Measurements from ENCODE around the gene ADGRG7.
"Not testable (repeated sequence)": the region's sequence is repeated elsewhere in the genome, so short reads cannot be mapped to it uniquely, and the experiment has no call there.

The ADGRG7 gene

GRCh38 chr3:100650651-100651619, 41.5 kb downstream of the ADGRG7 start:
- no peak for DNase-seq (ENCODE audit: low spot score)
- H2BK5ac ChIP-seq (ENCODE audit: low read length) = no peak overlapping the region
- no peak overlapping the region for H3K4ac ChIP-seq (ENCODE audit: low read length)
- no peak overlapping the region for H3K14ac ChIP-seq (ENCODE audit: low read length)
- no peak overlapping the region for H2AK5ac ChIP-seq (ENCODE audit: low read depth, low read length)
- WGBS, 2 donors (ENCODE audit: extremely low coverage in 2 of 2, insufficient read length in 2 of 2, insufficient replicate concordance in 1 of 2) = no CpG with 5 or more reads among the region's 4 CpGs
- no peak overlapping the region for H3K27ac ChIP-seq (replicated peaks; ENCODE audit: low read length)
- H3K4me3 ChIP-seq (ENCODE audit: low read length in 2 of 2) = no peak overlapping the region
- no peak overlapping the region for H3K18ac ChIP-seq (ENCODE audit: low read length)
- H3K9ac ChIP-seq (ENCODE audit: low read depth, low read length, poor library complexity) = no peak overlapping the region
- no peak overlapping the region for H2BK15ac ChIP-seq (ENCODE audit: low read length)
- no peaks in the 10 kb centered on the region for H3K27me3 ChIP-seq (ENCODE audit: control insufficient read depth in 3 of 3, insufficient read depth in 3 of 3, low read depth in 1 of 3, low read length in 3 of 3)
- H2AFZ ChIP-seq (ENCODE audit: low read length) = no peak overlapping the region
- no peak overlapping the region for H4K91ac ChIP-seq (ENCODE audit: low read depth, low read length, poor library complexity)
- H2BK12ac ChIP-seq (ENCODE audit: low read length) = no peak overlapping the region
- no peak overlapping the region for H3K23ac ChIP-seq (ENCODE audit: low read depth, low read length, poor library complexity)
- no peak overlapping the region for H2BK120ac ChIP-seq (ENCODE audit: low read depth, low read length)
- no peaks in the 10 kb centered on the region for H3K36me3 ChIP-seq (replicated peaks in 1 of 2; ENCODE audit: control insufficient read depth in 2 of 2, insufficient read depth in 2 of 2, low read length in 2 of 2)
- peaks cover 0 to 3% of the 10 kb centered on the region in 2 donors for H3K4me1 ChIP-seq (ENCODE audit: control insufficient read depth in 2 of 2, insufficient read depth in 1 of 2, low read depth in 1 of 2, low read length in 2 of 2)
- H3K9me3 ChIP-seq (replicated peaks in 1 of 2; ENCODE audit: control insufficient read depth in 2 of 2, insufficient read depth in 1 of 2, low read depth in 1 of 2, low read length in 2 of 2) = no peaks in the 10 kb centered on the region
- H3K79me1 ChIP-seq (ENCODE audit: low read depth, low read length) = no peaks in the 10 kb centered on the region
- no peak overlapping the region for H4K8ac ChIP-seq (ENCODE audit: low read depth, low read length)
- no peak overlapping the region for H3K4me2 ChIP-seq (ENCODE audit: insufficient read depth, low read length, poor library complexity, severe bottlenecking)

- Histone ChIP-seq H2BK120ac (ENCODE audit: low read depth, low read length) (no peak overlapping the region), H3K36me3 (replicated peaks in 1 of 2; ENCODE audit: control insufficient read depth in 2 of 2, insufficient read depth in 2 of 2, low read length in 2 of 2) (no peaks in the 10 kb centered on the region), H2AFZ (ENCODE audit: low read length) (peak overlapping the region; percentile 54), H3K9ac (ENCODE audit: low read depth, low read length, poor library complexity) (no peak overlapping the region), H4K91ac (ENCODE audit: low read depth, low read length, poor library complexity) (no peak overlapping the region), H3K79me1 (ENCODE audit: low read depth, low read length) (no peaks in the 10 kb centered on the region), H2BK5ac (ENCODE audit: low read length) (no peak overlapping the region), H2BK15ac (ENCODE audit: low read length) (no peak overlapping the region), H3K18ac (ENCODE audit: low read length) (no peak overlapping the region), H4K8ac (ENCODE audit: low read depth, low read length) (no peak overlapping the region), H3K27me3 (ENCODE audit: control insufficient read depth in 3 of 3, insufficient read depth in 3 of 3, low read depth in 1 of 3, low read length in 3 of 3) (no peaks in the 10 kb centered on the region), H3K4me3 (ENCODE audit: low read length in 2 of 2) (no peak overlapping the region), H3K23ac (ENCODE audit: low read depth, low read length, poor library complexity) (no peak overlapping the region), H3K4me1 (ENCODE audit: control insufficient read depth in 2 of 2, insufficient read depth in 1 of 2, low read depth in 1 of 2, low read length in 2 of 2) (peaks cover 0 to 3% of the 10 kb centered on the region in 2 donors), H3K14ac (ENCODE audit: low read length) (no peak overlapping the region), H3K27ac (replicated peaks; ENCODE audit: low read length) (peak overlapping the region; percentile 37), H3K9me3 (replicated peaks in 1 of 2; ENCODE audit: control insufficient read depth in 2 of 2, insufficient read depth in 1 of 2, low read depth in 1 of 2, low read length in 2 of 2) (no peaks in the 10 kb centered on the region), H2BK12ac (ENCODE audit: low read length) (no peak overlapping the region), H3K4me2 (ENCODE audit: insufficient read depth, low read length, poor library complexity, severe bottlenecking) (no peak overlapping the region), H2AK5ac (ENCODE audit: low read depth, low read length) (no peak overlapping the region), H3K4ac (ENCODE audit: low read length) (no peak overlapping the region)
- DNase-seq (ENCODE audit: low spot score) = peak; percentile 24
- WGBS, 2 donors (ENCODE audit: extremely low coverage in 2 of 2, insufficient read length in 2 of 2, insufficient replicate concordance in 1 of 2) = no CpG with 5 or more reads among the region's 13 CpGs
Measured at GRCh38 chr3:100653604-100654294, 44.3 kb downstream of the ADGRG7 start.

GRCh38 chr3:100656945-100657344, 47.5 kb downstream of the ADGRG7 start:
- no peak overlapping the region for H3K4me3 ChIP-seq (ENCODE audit: low read length in 2 of 2)
- no peaks in the 10 kb centered on the region for H3K79me1 ChIP-seq (ENCODE audit: low read depth, low read length)
- no peak overlapping the region for H4K8ac ChIP-seq (ENCODE audit: low read depth, low read length)
- no CpG with 5 or more reads among the region's 2 CpGs for WGBS, 2 donors (ENCODE audit: extremely low coverage in 2 of 2, insufficient read length in 2 of 2, insufficient replicate concordance in 1 of 2)
- H2AFZ ChIP-seq (ENCODE audit: low read length) = no peak overlapping the region
- H3K27ac ChIP-seq (replicated peaks; ENCODE audit: low read length) = no peak overlapping the region
- no peak overlapping the region for H2BK120ac ChIP-seq (ENCODE audit: low read depth, low read length)
- H2BK5ac ChIP-seq (ENCODE audit: low read length) = no peak overlapping the region
- no peak overlapping the region for H3K14ac ChIP-seq (ENCODE audit: low read length)
- H3K9ac ChIP-seq (ENCODE audit: low read depth, low read length, poor library complexity) = no peak overlapping the region
- no peak overlapping the region for H3K23ac ChIP-seq (ENCODE audit: low read depth, low read length, poor library complexity)
- H2BK15ac ChIP-seq (ENCODE audit: low read length) = no peak overlapping the region
- no peaks in the 10 kb centered on the region for H3K36me3 ChIP-seq (replicated peaks in 1 of 2; ENCODE audit: control insufficient read depth in 2 of 2, insufficient read depth in 2 of 2, low read length in 2 of 2)
- no peaks in the 10 kb centered on the region for H3K9me3 ChIP-seq (replicated peaks in 1 of 2; ENCODE audit: control insufficient read depth in 2 of 2, insufficient read depth in 1 of 2, low read depth in 1 of 2, low read length in 2 of 2)
- no peak overlapping the region for H3K4ac ChIP-seq (ENCODE audit: low read length)
- no peak overlapping the region for H3K4me2 ChIP-seq (ENCODE audit: insufficient read depth, low read length, poor library complexity, severe bottlenecking)
- no peaks in the 10 kb centered on the region for H3K27me3 ChIP-seq (ENCODE audit: control insufficient read depth in 3 of 3, insufficient read depth in 3 of 3, low read depth in 1 of 3, low read length in 3 of 3)
- H3K4me1 ChIP-seq (ENCODE audit: control insufficient read depth in 2 of 2, insufficient read depth in 1 of 2, low read depth in 1 of 2, low read length in 2 of 2) = peaks cover 0 to 3% of the 10 kb centered on the region in 2 donors
- H2BK12ac ChIP-seq (ENCODE audit: low read length) = no peak overlapping the region
- H2AK5ac ChIP-seq (ENCODE audit: low read depth, low read length) = no peak overlapping the region
- H4K91ac ChIP-seq (ENCODE audit: low read depth, low read length, poor library complexity) = no peak overlapping the region
- H3K18ac ChIP-seq (ENCODE audit: low read length) = no peak overlapping the region
- no peak for DNase-seq (ENCODE audit: low spot score)

GRCh38 chr3:100661294-100661693, 51.9 kb downstream of the ADGRG7 start:
- not testable (repeated sequence) for H3K23ac ChIP-seq (ENCODE audit: low read depth, low read length, poor library complexity); H2BK120ac ChIP-seq (ENCODE audit: low read depth, low read length); DNase-seq (ENCODE audit: low spot score); H3K4me3 ChIP-seq (ENCODE audit: low read length in 2 of 2); H2BK12ac ChIP-seq (ENCODE audit: low read length); H3K14ac ChIP-seq (ENCODE audit: low read length); H3K4me2 ChIP-seq (ENCODE audit: insufficient read depth, low read length, poor library complexity, severe bottlenecking); H3K9ac ChIP-seq (ENCODE audit: low read depth, low read length, poor library complexity); H3K79me1 ChIP-seq (ENCODE audit: low read depth, low read length); H3K27me3 ChIP-seq (ENCODE audit: control insufficient read depth in 3 of 3, insufficient read depth in 3 of 3, low read depth in 1 of 3, low read length in 3 of 3); H4K91ac ChIP-seq (ENCODE audit: low read depth, low read length, poor library complexity); H3K18ac ChIP-seq (ENCODE audit: low read length); H2BK15ac ChIP-seq (ENCODE audit: low read length); H2AK5ac ChIP-seq (ENCODE audit: low read depth, low read length); H3K4ac ChIP-seq (ENCODE audit: low read length); H4K8ac ChIP-seq (ENCODE audit: low read depth, low read length); H3K4me1 ChIP-seq (ENCODE audit: control insufficient read depth in 2 of 2, insufficient read depth in 1 of 2, low read depth in 1 of 2, low read length in 2 of 2); H3K9me3 ChIP-seq (replicated peaks in 1 of 2; ENCODE audit: control insufficient read depth in 2 of 2, insufficient read depth in 1 of 2, low read depth in 1 of 2, low read length in 2 of 2); H3K36me3 ChIP-seq (replicated peaks in 1 of 2; ENCODE audit: control insufficient read depth in 2 of 2, insufficient read depth in 2 of 2, low read length in 2 of 2); H2AFZ ChIP-seq (ENCODE audit: low read length); H3K27ac ChIP-seq (replicated peaks; ENCODE audit: low read length); H2BK5ac ChIP-seq (ENCODE audit: low read length)
